HG02884 (cell line): ENCODE data around the gene ZMIZ1.

Experiments used
- ATAC-seq: cut with Tn5 transposase; IDR thresholded peaks from one replicate; pipeline ENCODE4 v1.9.1; 2021; ENCODE audit warnings: mild to moderate bottlenecking, moderate library complexity; ENCODE audit not compliant: unreplicated experiment

Gene ZMIZ1

DNA sequence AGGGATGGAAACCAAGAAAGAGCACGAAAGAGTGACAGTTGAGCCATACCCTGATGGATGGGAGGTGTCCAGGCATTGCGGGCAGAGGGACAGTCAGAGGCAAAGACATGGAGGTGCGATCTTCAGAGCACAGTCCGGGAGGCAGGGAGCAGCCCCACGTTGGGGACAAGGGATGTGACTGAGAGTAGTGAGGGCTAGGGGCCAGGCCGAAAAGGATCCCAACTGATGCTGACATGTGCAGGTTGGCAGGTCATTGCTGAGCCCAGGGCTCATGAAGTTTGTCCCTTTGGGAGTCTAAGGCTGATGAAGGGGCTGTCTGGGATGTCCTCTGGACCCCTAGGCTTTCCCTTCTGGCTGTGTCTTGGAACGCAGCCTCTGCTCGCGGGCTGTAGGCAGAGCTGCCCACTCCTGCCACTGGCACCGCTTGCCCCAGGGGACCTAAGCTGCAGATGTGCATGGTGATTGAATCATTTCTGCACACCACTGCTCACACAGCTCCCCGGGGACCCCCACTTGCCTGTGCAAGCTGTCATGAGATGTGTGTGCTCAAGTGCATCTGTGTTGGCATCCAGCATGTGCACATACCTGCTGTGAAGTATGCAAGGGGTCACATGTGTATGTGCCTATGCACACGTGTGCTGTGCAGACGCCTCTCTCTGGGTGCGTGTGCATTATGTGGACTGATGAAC lies 125.1 kb downstream of the ZMIZ1 start:
- ATAC-seq, result no peak

DNA sequence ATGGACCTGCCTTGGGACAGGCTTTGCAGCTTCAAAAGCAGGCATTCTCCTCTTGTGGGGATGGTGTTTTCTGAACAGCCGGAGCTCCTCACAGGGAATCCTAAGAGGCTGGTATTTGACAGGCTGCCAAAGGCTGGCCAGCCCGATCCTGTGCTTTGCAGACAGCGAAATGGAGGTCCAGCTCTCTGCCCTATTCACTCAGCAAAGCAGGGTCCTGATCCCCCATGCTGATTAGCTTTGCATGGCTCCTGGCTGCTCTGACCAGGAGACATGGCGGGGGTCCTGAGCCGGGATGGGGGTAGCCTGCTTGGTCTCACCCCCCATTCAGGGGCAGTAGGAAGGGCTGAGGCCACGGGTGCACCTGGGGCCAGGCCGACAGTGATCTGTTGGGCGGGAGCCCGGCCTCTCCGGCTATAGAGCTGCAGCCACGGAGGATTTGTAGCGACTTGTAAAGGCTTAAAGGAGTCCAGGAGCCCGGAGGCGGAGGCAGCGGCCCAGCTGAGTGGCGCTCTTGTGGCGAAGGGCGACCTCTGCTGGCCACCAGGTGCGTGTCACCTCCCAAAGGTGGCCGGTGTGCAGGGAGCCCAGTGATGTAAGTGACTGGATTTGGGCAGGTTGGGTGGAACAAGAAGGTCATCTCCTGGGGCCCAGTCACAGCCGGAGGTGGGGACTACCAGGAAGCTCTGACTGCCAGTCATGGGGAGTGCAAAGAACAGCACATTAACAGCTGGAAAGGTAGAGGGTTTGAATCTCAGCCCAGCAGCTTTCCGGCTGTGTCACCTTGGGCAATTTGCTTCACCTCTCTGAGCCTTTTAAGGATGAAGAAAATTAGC lies 126.5 kb downstream of the ZMIZ1 start:
- peak; percentile 84 for ATAC-seq

DNA sequence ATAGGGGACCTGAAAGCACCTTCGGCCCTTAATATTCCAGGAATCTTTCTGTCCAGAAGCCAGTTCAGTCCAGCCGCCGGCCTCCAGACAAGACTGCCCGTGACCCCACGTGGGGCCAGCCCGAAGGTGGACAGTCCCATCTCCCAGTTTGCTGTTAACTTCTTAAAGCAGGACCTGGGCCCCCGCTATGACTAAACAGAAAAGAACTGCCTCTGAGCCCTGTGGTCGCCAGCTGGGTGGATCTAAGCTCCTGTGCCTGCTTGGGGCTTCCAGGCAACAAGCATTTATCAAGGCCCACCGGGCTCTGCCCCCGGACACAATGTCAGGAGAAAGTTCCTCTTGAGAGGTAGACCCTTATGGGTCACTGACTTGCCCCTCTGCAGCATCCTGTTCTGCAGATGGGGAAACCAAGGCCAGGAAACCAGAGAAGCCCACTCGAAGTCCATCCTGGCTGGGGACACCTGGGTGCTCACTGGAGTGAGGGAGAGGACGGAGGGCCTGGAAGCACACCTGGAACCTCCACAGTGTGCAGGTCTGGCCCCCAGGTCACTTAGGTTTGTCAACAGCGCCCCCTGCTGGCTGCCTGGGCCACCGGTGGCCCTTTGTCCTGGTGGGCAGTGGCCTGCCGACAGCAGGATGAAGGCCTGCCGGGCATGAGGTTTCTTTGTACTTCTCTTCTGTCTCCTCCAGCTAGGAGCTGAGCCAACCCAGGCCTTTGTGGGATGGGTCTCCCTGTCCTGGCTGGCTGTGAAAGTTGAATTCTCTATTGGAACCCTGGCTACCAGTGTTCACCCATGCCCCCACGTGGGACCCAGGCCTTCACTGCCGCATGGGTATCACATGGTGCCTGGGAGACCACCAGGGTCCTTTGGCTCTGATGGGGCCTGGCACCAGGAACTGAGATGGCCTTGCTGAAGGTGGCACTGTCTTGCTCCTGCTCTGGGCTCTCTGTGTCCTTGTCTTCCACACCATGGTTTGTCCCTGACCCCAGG lies 128.0 kb downstream of the ZMIZ1 start:
- ATAC-seq, result no peak

DNA sequence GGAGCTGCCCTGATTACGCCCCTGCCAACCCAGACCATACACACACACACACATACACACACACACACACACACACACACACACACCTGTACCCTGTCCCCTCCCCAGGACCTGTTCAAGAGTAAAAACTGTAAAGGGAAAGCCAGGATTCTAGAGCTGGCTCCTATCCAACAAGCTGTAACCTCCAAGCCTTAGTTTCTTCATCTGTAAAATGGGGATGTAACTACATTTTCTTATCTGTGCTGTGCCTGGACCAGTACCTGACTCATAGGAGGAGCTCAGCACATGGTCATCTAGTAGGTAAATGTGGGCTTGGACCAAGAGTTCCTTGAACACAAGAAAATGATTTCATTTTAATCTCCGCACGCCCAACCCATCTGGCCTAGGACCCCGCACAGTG lies 128.8 kb downstream of the ZMIZ1 start:
- no peak for ATAC-seq

DNA sequence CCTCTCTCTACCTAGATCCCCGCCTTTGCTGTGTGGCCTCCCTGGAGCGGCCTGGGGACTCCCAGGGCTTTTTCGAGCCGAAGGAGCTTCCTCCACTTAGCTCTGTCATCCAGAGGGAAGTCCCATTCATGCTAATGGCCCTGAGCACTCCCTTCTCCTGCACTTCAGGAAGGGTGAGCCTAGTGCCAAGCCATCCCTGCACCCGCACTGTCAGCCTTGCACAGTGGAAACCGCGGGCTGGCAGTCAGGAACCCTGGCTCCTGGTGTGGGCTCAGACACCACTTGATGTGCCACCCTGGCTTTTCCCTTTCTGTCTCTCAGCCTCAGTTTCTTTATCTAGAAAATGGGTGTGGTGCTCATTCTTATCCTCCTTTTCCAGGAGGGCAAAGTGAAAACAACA lies 131.6 kb downstream of the ZMIZ1 start:
- ATAC-seq, result no peak

DNA sequence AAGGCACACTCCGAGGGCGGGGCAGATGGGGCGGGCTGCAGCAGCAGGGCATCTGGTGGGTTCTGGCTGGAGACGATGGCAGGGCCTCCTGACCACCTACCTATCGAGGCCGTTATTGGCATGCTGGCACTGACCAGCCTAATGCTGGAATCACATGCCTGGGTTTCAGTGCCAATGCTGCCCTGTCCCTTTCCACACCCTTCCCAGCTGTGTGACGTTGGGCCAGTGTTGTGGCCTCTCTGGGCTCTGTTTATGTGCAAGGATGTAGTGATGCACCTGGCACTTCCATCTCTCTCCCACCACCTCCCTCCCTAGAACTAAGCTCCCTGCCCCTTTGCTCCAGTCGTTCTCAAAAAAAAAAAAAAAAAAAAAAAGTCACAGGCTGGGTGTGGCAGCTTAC lies 132.9 kb downstream of the ZMIZ1 start:
- ATAC-seq, result no peak

DNA sequence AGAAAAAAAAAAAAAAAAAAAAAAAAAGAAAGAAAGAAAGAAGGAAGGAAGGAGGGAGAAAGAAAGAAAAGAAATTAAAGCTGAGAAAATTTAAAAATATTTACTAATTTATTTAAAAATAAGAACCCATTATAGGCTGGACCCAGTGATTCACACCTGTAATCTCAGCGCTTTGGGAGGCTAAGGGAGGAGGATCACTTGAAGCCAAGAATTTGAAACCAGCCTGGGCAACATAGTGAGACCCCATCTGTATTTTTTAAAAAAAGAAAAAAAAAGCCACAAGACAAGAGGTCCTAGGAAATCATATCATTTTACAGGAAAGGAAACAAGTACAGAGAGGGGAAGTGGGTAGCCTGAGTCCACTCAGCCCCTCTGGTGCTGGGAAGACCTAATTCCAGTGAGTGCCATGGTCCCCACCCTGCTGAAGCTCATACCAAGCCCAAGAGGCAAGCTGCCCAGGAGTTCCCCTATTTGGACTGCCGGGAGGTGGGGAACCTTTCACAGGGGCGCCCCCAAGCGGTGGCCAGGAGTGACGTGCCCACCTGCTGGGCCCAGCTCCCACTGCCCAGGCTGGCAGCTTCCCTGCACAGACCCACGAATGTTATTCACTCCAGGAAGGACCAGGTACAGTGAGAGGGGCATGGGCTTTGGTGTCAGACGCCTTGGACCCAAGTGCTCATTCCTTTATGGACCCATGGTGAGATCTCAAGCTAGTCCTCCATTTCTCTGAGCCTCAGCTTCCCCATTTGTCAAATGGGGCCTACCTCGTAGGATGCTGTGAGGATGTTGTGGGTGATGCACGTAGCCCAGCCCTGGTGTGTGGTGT lies 133.6 kb downstream of the ZMIZ1 start:
- no peak for ATAC-seq

DNA sequence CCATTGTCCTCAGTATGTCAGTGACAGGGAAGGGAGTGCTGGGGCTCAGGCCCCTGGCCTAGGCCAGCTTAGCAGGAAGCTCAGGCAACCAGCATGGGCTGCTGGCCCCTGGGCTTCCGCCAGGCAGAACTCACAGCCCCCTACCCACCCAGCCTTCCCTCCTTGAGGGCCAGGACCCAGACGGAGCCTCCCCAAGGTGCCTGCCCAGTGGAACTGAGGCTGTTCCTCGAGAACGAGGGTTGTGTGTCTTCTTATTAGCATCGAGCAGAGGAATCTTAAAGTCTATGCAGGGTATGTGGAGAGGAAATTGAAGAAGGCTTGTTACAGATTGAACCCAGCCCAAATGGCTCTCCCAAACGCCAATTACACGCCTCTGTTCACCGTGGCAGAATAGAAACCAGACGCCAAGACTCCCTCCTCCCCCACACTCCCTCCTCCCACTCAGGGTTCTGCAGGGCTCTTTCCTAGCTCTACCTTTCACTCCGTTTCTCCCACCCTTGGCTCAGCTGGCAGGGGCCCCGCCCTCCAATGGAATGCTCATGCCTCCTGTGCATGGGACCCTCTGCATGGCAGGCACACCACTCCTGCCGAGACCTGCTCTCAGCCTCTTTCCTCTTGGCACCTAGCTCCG lies 134.4 kb downstream of the ZMIZ1 start:
- ATAC-seq, result no peak

DNA sequence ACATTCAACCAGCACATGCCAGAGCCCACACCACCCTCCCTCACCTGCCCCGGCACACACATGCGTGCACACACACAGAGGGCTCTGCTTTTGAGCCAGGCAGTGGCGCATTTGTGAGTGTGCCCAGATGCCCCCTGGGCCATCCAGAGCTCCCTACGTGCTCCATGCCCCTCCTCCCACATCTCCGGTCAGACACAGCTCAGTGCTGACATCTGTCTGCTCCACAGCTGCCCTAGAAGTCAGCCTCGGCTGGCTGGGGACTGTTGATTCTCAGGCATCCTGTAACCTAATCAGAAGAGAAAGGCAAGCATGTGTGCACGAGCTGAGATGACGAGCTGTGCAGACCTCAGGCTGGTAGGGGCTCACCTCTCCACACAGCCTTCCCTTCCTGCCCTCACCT lies 135.1 kb downstream of the ZMIZ1 start:
- no peak for ATAC-seq

DNA sequence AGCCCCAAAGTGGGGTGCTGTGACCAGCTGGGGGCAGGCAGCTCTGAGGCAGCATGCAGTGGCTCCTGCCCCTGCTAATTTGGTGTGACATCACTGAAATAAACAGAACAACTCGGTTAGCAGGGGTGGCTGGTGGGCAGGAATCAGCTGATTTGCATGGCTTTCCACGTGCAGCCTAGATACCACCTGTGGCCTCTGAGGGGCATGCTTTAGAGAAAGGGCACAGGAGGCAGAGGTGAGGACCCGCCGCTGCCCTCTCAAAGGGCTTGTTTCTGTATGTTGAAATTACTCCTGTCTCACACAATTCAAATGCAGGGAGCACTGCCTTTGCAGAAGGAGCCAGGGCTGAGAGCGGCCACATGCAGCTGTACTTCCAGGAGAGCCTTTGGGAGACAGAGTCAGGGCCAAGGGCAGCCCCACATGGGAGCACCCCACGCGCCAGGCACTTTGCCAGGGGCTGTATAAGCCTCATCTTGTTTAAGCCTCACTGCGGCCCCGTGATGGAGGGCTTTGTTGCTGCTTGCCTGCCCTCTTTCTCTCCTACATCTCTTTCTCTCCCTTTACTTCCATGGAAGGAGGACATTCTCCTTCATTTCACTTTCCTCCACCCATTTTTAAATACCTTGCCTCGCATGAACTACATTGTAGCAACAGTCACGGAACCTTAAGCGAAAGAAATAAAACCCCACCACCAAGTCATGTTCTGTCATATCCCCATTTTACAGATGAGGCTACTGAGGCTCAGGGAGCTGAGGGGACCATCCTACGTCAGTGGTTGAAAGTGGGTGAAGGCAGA lies 137.7 kb downstream of the ZMIZ1 start:
- no peak for ATAC-seq

DNA sequence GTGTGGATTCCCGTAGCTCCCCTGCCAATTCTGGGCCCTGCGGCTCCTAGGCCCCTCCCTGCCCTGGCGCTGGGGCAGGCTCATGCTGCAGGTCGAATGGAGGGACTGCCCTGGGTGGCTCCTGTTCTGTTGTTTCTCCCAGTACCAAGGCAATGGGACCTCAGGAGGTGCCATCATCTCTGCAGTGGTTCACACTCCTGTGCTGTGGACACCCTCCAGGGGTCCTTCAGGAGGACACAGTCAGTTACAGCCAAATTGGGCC lies 138.3 kb downstream of the ZMIZ1 start:
- ATAC-seq, result no peak

DNA sequence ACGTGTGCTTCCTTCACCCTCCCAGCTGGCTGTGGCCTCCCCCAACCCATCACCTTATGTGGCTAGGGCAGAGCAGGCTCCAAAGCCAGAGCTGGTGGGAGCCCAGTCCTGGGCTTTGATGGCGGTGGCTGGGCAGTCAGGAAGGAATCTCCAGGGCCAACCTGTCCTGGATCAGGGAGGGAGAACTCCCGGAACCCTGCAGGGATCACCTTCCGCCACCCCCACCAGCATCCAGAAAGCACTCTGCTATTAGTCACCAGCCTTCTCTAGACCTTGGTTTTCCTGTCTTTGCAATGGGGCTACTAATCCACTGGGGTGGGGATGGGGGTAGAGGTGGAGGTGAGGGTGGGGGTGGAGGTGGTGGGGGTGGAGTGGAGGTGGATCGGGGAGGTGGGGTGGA lies 139.0 kb downstream of the ZMIZ1 start:
- no peak for ATAC-seq

DNA sequence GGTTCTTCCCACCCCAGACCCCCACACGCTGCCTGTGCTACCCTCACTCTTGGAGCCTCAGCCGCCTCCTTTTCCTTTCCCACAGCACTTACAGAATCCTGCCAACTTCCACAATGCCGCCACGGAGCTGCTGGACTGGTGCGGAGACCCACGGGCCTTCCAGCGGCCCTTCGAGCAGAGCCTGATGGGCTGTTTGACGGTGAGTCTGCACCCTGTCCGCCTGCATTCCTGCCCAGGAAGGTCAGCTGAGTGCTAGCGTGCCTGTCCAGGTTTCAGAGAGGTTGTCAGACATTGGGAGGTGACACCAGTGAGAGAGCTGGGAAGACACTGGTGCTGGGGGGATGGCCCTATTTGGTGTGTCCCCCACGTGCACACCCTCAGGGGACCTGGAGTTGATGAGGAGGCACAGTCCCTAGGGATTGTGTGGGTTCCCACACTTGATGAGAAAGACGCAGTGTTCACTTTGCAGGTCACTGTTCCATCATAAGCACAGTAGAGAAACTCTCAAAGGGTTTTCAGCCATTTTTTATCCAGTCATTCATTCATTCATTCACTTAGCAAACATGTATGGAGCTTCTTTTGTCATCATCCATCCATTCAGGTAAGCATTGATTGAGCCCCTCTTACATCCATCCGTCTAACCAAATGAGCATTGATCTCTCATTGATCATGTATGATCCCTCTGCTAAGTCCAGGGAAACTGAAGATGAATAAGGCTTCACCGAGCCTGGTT lies 139.7 kb downstream of the ZMIZ1 start:
- no peak for ATAC-seq

DNA sequence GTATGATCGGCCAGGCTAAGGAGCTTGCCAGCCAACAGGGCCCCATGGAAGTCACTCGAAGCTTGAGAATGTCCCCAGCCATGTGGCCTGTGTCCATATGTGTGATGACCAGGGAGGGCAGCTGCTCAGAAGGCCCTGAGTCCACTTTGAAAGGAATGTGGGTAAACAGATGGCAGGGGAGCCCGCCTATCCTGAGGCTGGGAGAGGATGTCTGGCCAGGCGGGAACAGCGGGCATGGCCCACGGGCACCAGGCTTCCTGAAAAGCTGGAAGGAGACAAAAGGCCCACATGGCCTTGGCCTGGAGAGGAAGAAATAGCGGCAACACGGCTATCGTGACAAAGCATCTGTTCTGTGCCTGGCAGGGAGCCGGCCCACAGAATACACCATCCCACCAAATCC lies 140.6 kb downstream of the ZMIZ1 start:
- no peak for ATAC-seq

DNA sequence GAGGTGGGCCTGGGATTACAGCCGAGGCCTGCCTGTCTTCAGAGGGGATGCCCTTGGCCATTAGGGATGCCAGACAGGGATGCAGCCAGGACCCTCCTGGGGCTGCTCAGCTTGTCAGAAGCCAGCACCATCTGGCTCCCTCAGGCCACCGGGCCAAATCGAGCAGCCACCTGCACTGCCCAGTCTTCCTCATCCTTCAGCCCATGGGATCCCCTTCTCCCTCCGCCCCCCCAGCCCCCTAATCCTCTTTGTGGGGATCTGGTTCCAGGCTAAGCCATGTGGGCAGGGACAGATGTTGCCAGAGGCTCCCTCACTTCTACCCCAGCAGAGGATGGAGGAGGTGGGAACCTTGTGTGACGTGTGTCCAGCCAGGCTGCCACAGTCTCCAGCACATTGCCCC lies 141.1 kb downstream of the ZMIZ1 start:
- no peak for ATAC-seq

DNA sequence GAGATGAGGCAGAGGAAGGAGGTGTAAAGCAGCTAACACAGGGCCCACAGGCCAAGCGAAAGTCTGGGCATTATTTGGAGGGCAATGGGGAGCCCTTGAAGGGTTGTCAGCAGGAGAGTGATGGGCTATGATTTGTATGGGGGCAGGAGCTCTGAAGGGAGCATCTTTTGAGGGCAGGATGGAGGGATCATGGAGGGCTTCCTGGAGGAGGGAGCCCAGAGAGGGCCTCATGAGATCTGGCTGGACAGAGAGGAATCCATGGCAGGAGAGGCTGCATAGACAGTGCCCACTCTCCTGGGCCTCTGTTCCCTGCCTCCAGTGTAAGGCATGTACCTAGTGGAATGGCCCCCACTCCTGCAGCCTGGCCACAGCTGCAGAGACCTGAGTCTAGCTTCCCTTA lies 141.9 kb downstream of the ZMIZ1 start:
- no peak for ATAC-seq

DNA sequence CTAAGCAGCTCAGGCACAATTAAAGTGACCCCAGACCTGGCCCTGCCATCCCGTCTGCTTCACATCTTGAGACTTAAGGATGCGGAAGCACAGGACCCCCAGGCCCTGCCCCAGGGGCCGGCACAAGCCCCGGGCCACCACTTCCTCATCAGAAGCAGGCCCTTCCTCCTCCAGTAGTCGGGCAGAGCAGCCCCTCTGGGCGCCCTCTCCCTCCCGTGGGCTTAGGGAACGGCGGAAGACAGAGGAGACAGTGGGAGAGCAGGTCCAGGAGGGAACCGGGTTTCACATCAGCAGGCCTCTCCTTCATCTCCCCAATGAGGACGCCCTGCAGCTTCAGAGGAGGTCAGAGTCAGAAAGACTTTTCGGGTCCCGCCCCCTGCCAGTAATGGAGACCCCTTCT lies 142.8 kb downstream of the ZMIZ1 start:
- no peak for ATAC-seq

DNA sequence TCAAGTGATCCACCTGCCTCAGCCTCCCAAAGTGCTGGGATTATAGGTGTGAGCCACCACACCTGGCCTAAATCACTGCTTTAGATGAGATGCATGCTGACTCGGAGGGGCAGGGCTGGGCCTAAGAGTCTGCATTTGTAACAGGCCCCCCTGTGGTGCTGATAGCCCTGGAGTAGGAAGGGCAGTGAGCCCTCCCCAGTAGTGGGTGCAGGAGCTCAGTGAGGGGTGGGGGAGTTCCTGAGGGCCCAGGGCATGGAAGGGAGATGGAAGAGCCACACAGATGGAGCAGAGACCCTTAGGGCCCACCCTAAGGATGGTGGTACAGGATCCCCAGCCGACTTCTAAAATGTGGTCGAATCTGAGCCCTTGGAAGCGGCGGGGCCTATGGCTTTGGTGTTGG lies 146.8 kb downstream of the ZMIZ1 start:
- ATAC-seq, result no peak
